Body of pancreas (tissue), 4 donors: ENCODE measurements around the gene NFKBIB. TPM values are rescaled to one million over a fixed set of nuclear protein-coding genes. Genes with fewer than 3 reads are reported as not detected.

ENCODE experiments used
- ATAC-seq: fragments of 150-250 bp; one replicate; pipeline ENCODE4 v1.9.1; 2016
- DNase-seq, 4 donors: peaks; one replicate each; pipeline ENCODE4 v3.0.0-alpha.2; 2019
- H3K27ac ChIP-seq, 4 donors: fragments of 200-600 bp; sonication (generic); 1 replicate in 3 of 4; 2 replicates in 1 of 4; pipeline versions ENCODE4 v1.5.1 to v1.6.1; 2016 to 2019; ENCODE audit warnings: mild to moderate bottlenecking in 1 of 4, mixed read lengths in 1 of 4, moderate library complexity in 1 of 4
- H3K27me3 ChIP-seq, 2 donors: fragments of 200-600 bp; sonication (generic); one replicate each; pipeline ENCODE4 v1.6.0; 2016; ENCODE audit warnings: mild to moderate bottlenecking in 1 of 2
- H3K36me3 ChIP-seq, 2 donors: fragments of 200-600 bp; sonication (generic); replicated peaks in 1 of 2; 2 replicates each; pipeline ENCODE4 v1.5.1; 2016; ENCODE audit warnings: low read depth in 2 of 2; ENCODE audit not compliant: insufficient read depth in 1 of 2
- H3K4me1 ChIP-seq: fragments of 200-600 bp; sonication (generic); one replicate; pipeline ENCODE4 v1.6.0; 2016
- H3K4me3 ChIP-seq, 2 donors: fragments of 200-600 bp; sonication (generic); 1 replicate in 1 of 2; 2 replicates in 1 of 2; pipeline ENCODE4 v1.5.1; 2016 to 2019
- H3K9me3 ChIP-seq, 3 donors: fragments of 200-600 bp; sonication (generic); 1 replicate in 2 of 3; 2 replicates in 1 of 3; pipeline ENCODE4 v1.5.1; 2016
- POLR2A ChIP-seq, 3 donors: fragments of 450-650 bp; IDR thresholded peaks; one replicate each; pipeline ENCODE4 v1.6.1; 2016; ENCODE audit warnings: antibody characterized with exemption in 3 of 3, mild to moderate bottlenecking in 2 of 3
- WGBS, 2 donors: methylation state at CpG; one replicate each; pipeline ENCODE4 v1.1.5; 2017; 5-methylcytosine and 5-hydroxymethylcytosine counted together
- intact Hi-C: fragments of 100-400 bp; cut with DNase I; formaldehyde crosslinking; loops from one replicate; pipeline ENCODE4 v1.15.1; 2023
- total RNA-seq, 2 donors: library from RNA; depleted of rRNA; stranded (reverse); fragments of >200 nt; gene quantifications; one replicate each; pipeline ENCODE4 v1.1.0, GENCODE V29; 2016
- TF ChIP-seq, protein P1 (sequence below), 7 experiments: fragments of 450-650 bp in 4 of 7; fragments of 200-600 bp in 3 of 7; sonication (generic) in 3 of 7; IDR thresholded peaks; one replicate each; pipeline ENCODE4 v1.5.1; 2016 to 2019; ENCODE audit warnings: antibody characterized with exemption in 7 of 7

Gene NFKBIB
- total RNA-seq, 2 donors from 2014 or later, result 7.8 to 28.3 TPM

- Histone ChIP-seq H3K27me3 (no peaks in the 10 kb centered on the region), H3K27ac (no peak overlapping the region), H3K36me3 (no peaks in the 10 kb centered on the region), H3K4me1 (no peaks in the 10 kb centered on the region), H3K4me3 (no peak overlapping the region), H3K9me3 (no peaks in the 10 kb centered on the region)
- DNase-seq (no peak), ATAC-seq (no peak)
- intact Hi-C loops, result loop anchor here (10.0 kb wide), 1 partner anchor 391 kb away; no protein-coding TSS in a partner anchor
- 90 to 91% methylated on average over 29 to 42 of the region's 44 CpGs for WGBS, 2 donors
- no peak for TF ChIP-seq POLR2A (IDR thresholded peaks at IDR 0.05)
- TF ChIP-seq, protein P1, sequence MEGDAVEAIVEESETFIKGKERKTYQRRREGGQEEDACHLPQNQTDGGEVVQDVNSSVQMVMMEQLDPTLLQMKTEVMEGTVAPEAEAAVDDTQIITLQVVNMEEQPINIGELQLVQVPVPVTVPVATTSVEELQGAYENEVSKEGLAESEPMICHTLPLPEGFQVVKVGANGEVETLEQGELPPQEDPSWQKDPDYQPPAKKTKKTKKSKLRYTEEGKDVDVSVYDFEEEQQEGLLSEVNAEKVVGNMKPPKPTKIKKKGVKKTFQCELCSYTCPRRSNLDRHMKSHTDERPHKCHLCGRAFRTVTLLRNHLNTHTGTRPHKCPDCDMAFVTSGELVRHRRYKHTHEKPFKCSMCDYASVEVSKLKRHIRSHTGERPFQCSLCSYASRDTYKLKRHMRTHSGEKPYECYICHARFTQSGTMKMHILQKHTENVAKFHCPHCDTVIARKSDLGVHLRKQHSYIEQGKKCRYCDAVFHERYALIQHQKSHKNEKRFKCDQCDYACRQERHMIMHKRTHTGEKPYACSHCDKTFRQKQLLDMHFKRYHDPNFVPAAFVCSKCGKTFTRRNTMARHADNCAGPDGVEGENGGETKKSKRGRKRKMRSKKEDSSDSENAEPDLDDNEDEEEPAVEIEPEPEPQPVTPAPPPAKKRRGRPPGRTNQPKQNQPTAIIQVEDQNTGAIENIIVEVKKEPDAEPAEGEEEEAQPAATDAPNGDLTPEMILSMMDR (IDR thresholded peaks at IDR 0.05), result no peak
Measured at GRCh38 chr19:38915329-38916321, 15.9 kb downstream of the NFKBIB start.

DNA sequence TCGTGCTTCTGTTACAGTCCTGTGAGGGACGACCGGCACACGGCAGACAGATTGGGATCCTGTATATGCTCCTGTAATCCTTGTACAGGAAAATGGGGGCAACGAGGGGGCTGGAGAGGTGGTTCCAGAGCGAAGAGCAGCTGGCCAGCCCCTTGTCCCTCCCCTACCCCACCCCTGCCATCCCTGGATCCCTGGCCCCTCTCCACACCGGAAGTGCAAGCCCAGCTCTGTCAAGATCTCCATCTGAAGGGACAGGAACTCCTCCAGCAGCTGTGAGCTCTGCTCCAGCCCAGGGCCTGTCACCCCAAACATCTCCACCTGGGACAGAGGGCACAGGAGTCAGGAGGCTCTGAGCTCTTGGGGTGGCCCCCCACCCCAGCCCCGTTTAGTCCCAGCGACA is 17.7 kb downstream of the NFKBIB start:
- Histone ChIP-seq H3K4me3 (no peak overlapping the region), H3K9me3 (no peaks in the 10 kb centered on the region), H3K36me3 (peaks cover 0 to 8% of the 10 kb centered on the region in 2 donors), H3K27me3 (no peaks in the 10 kb centered on the region), H3K4me1 (no peaks in the 10 kb centered on the region), H3K27ac (no peak overlapping the region)
- no peak for ATAC-seq
- intact Hi-C loops, result loop anchor here (10.0 kb wide), 1 partner anchor 393 kb away; no protein-coding TSS in a partner anchor
- no peak for DNase-seq
- TF ChIP-seq, protein P1 (IDR thresholded peaks at IDR 0.05), result no peak
- no peak for TF ChIP-seq POLR2A (IDR thresholded peaks at IDR 0.05)
- WGBS, 2 donors, result 71 to 100% methylated on average over 4 to 8 of the region's 9 CpGs

DNA sequence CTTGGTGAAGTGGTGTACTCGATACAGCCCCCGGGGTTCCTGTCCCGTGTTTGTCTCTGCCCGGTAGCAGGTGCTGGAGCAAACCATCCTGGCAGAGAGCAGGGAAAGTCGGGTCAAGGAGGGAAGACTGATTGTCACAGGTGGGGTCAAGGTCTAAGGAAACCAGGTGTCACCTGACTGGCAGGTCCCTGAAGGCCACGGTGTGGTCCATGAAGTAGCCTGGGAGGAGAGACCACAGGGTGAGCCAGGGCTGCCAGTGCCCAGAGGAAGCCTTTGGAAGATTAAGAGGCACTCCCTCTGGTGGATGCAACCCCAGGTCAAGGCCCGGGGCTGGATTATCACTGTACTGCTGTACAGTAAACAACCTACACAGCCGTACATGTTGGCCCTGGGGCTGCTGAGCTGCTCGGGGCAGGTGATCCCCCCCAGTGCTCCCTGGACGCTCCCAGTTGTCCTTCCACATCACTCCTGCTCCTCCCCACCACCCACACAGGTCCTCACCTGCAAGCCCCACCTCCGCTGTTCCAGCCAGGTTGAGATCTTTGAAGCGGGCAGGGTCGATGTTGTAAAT is 18.2 kb downstream of the NFKBIB start:
- Histone ChIP-seq H3K27me3 (no peaks in the 10 kb centered on the region), H3K9me3 (no peaks in the 10 kb centered on the region), H3K4me1 (no peaks in the 10 kb centered on the region), H3K36me3 (peaks cover 0 to 8% of the 10 kb centered on the region in 2 donors), H3K4me3 (no peak overlapping the region), H3K27ac (no peak overlapping the region)
- no peak for DNase-seq
- WGBS, 2 donors, result 65 to 67% methylated on average over 7 to 13 of the region's 13 CpGs
- intact Hi-C loops, result loop anchor here (10.0 kb wide), 1 partner anchor 393 kb away; no protein-coding TSS in a partner anchor
- ATAC-seq, result no peak
- no peak for TF ChIP-seq POLR2A (IDR thresholded peaks at IDR 0.05)
- TF ChIP-seq, protein P1 (IDR thresholded peaks at IDR 0.05), result no peak

- no peaks in the 10 kb centered on the region for H3K4me1 ChIP-seq
- H3K27ac ChIP-seq, result no peak overlapping the region
- WGBS, 2 donors, result 88 to 96% methylated on average over 5 to 10 of the region's 10 CpGs
- ATAC-seq (no peak), DNase-seq (no peak)
- H3K4me3 ChIP-seq, result no peak overlapping the region
- no peaks in the 10 kb centered on the region for H3K27me3 ChIP-seq
- H3K36me3 ChIP-seq, result peaks cover 0 to 8% of the 10 kb centered on the region in 2 donors
- no peak for TF ChIP-seq POLR2A (IDR thresholded peaks at IDR 0.05)
- TF ChIP-seq, protein P1 (IDR thresholded peaks at IDR 0.05), result no peak
- H3K9me3 ChIP-seq, result no peaks in the 10 kb centered on the region
- intact Hi-C loops, result loop anchor here (10.0 kb wide), 1 partner anchor 394 kb away; no protein-coding TSS in a partner anchor
Measured at GRCh38 chr19:38918526-38918925, 18.8 kb downstream of the NFKBIB start.
